GM18499 (cell line): ENCODE results near the gene TCP11.

ENCODE experiments used
- ATAC-seq: cut with Tn5 transposase; IDR thresholded peaks from one replicate; pipeline ENCODE4 v1.9.1; 2021; ENCODE audit warnings: moderate number of reproducible peaks; ENCODE audit not compliant: insufficient read depth, unreplicated experiment

TCP11 gene

DNA sequence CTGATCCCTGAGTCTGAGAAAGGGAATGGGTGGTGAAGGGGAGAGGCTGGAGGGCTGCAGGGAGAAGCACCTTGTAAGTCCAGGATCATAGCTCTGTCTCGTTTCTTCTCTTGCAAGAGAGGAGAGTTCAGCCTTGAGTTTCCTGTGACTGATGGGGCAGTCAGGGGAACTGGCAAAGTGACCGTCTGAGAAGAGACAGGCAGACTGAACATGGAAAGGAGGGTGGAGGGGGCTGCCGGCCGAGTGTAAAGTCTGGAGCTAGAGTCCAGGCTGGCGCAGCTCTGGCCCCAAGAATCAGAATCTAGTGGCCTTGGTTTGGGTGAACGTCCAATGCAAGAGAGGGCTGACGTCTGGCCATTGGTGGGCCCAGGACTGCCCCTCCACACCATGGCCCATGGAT, 72.5 kb downstream of the TCP11 start:
- ATAC-seq, result no peak

DNA sequence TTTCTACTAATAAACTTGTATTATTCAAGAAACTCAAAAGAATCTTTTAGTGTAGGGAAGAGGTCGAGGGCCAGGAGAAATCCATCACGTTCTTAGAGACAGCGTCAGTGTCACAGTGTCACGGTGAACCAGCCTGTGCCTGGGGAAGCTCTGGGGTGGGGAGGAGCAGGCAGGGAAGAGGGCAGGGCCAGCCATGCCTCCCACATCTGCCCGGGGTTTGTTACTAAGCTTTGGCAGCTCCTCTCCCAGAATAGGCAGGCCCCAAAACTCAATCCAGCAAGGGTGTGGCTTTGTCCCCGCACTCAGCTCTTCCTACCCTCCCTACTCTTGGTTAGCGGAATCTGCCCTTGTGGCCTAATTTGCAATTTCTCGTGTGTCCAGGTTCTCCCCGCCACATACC, 72.9 kb downstream of the TCP11 start:
- no peak for ATAC-seq
